Smooth muscle cell (in vitro differentiated cells): ENCODE data around the gene LRRC8E. TPM values are rescaled to one million over a fixed set of nuclear protein-coding genes. Genes with fewer than 3 reads are reported as not detected.

Experiments
- DNase-seq: peaks from one replicate; lab custom pipeline; 2025; ENCODE audit not compliant: unreplicated experiment; lab: John Stamatoyannopoulos, UW
- H2AFZ ChIP-seq: fragments of 200-600 bp; sonication (generic); 2 replicates; pipeline ENCODE4 v1.6.0; 2016; ENCODE audit warnings: antibody characterized with exemption, low read depth, mild to moderate bottlenecking
- H3F3A ChIP-seq: fragments of 200-600 bp; sonication (generic); 2 replicates; pipeline ENCODE4 v1.6.0; 2017; ENCODE audit warnings: antibody characterized with exemption, low read depth
- H3K27ac ChIP-seq: fragments of 200-600 bp; sonication (generic); 2 replicates; pipeline ENCODE4 v1.5.1; 2016; ENCODE audit warnings: low read depth, mild to moderate bottlenecking
- H3K27me3 ChIP-seq: fragments of 200-600 bp; sonication (generic); 2 replicates; pipeline ENCODE4 v1.6.1; 2016; ENCODE audit warnings: low read depth, mild to moderate bottlenecking
- H3K36me3 ChIP-seq: fragments of 200-600 bp; sonication (generic); 2 replicates; pipeline ENCODE4 v1.5.1; 2016; ENCODE audit warnings: low read depth
- H3K4me1 ChIP-seq: fragments of 200-600 bp; sonication (generic); 2 replicates; pipeline ENCODE4 v1.5.1; 2016; ENCODE audit warnings: low read depth
- H3K4me2 ChIP-seq: fragments of 200-600 bp; sonication (generic); 2 replicates; pipeline ENCODE4 v1.6.0; 2016; ENCODE audit warnings: mild to moderate bottlenecking
- H3K4me3 ChIP-seq: fragments of 200-600 bp; sonication (generic); 2 replicates; pipeline ENCODE4 v1.5.1; 2016; ENCODE audit warnings: mild to moderate bottlenecking
- H3K79me2 ChIP-seq: fragments of 200-600 bp; sonication (generic); 2 replicates; pipeline ENCODE4 v1.6.0; 2016; ENCODE audit warnings: low read depth, mild to moderate bottlenecking
- H3K9ac ChIP-seq: fragments of 200-600 bp; sonication (generic); 2 replicates; pipeline ENCODE4 v1.6.0; 2016; ENCODE audit warnings: low read depth
- H3K9me3 ChIP-seq: fragments of 200-600 bp; sonication (generic); replicated peaks from 2 replicates; pipeline ENCODE4 v1.5.1; 2016; ENCODE audit warnings: low read depth
- H4K20me1 ChIP-seq: fragments of 200-600 bp; sonication (generic); 2 replicates; pipeline ENCODE4 v1.6.0; 2016; ENCODE audit warnings: low read depth
- CTCF ChIP-seq: fragments of 200-600 bp; sonication (generic); IDR thresholded peaks from 2 replicates; pipeline ENCODE4 v1.5.1; 2017; ENCODE audit warnings: borderline replicate concordance, mild to moderate bottlenecking, antibody characterized with exemption; ENCODE audit not compliant: insufficient read depth, poor library complexity, severe bottlenecking
- WGBS: methylation state at CpG from one replicate; pipeline ENCODE4 v1.1.7; 2016; ENCODE audit warnings: low lambda C conversion rate; 5-methylcytosine and 5-hydroxymethylcytosine counted together
- polyA plus RNA-seq: library from polyadenylated mRNA; unstranded; fragments of >200 nt; fragmentation: Nextera tagmentation; extraction: Ambion mirVana; gene quantifications from 2 replicates; pipeline ENCODE4 v1.2.1, GENCODE V29; 2016
- total RNA-seq: library from RNA; depleted of rRNA; stranded (reverse); fragments of >200 nt; gene quantifications from 2 replicates; pipeline ENCODE4 v1.2.3, GENCODE V29; 2014

The LRRC8E gene
- total and polyA plus RNA-seq, 2 experiments from 2014 or later: 7.4 to 7.8 TPM

GRCh38 chr19:7943444-7944176 lies 55.3 kb downstream of the LRRC8E start, which contains the start of gene TIMM44:
TIMM44 (minus strand) TSS chr19:7943666; CDS start chr19:7943651, 15 bp downstream.
- H3K9ac ChIP-seq: peak within 1 kb of the TSS; percentile 97
- 1% methylated on average over 52 of the region's 56 CpGs for WGBS
- TF ChIP-seq CTCF: no peak
- peak within 1 kb of the TSS; percentile 75 for H3K4me3 ChIP-seq
- peak within 1 kb of the TSS; percentile 89 for H3K27ac ChIP-seq
- peaks cover 26% of the 10 kb centered on the region for H3K79me2 ChIP-seq
- no peaks in the 10 kb centered on the region for H3F3A ChIP-seq
- no peaks in the 10 kb centered on the region for H3K9me3 ChIP-seq
- peak within 1 kb of the TSS; percentile 95 for H3K4me2 ChIP-seq
- H2AFZ ChIP-seq: peak within 1 kb of the TSS; percentile 57
- DNase-seq: peak; percentile 93
- H3K4me1 ChIP-seq: peaks cover 5% of the 10 kb centered on the region
- H3K36me3 ChIP-seq: no peaks in the 10 kb centered on the region
- H4K20me1 ChIP-seq: peaks cover 5% of the 10 kb centered on the region
- no peaks in the 10 kb centered on the region for H3K27me3 ChIP-seq

GRCh38 chr19:7944177-7944761 lies 56.0 kb downstream of the LRRC8E start:
- no peak overlapping the region for H2AFZ ChIP-seq
- H3K27ac ChIP-seq: peak overlapping the region; percentile 86
- DNase-seq: peak; percentile 70
- no peaks in the 10 kb centered on the region for H3F3A ChIP-seq
- H3K79me2 ChIP-seq: peaks cover 26% of the 10 kb centered on the region
- H3K27me3 ChIP-seq: no peaks in the 10 kb centered on the region
- TF ChIP-seq CTCF: peak; percentile 93
- peaks cover 5% of the 10 kb centered on the region for H3K4me1 ChIP-seq
- H3K36me3 ChIP-seq: no peaks in the 10 kb centered on the region
- peak overlapping the region; percentile 94 for H3K4me2 ChIP-seq
- H3K4me3 ChIP-seq: peak overlapping the region; percentile 70
- peaks cover 5% of the 10 kb centered on the region for H4K20me1 ChIP-seq
- peak overlapping the region; percentile 73 for H3K9ac ChIP-seq
- H3K9me3 ChIP-seq: no peaks in the 10 kb centered on the region
- WGBS: 31% methylated on average over 18 of the region's 18 CpGs

GRCh38 chr19:7947939-7948338 lies 59.6 kb downstream of the LRRC8E start:
- H3K27me3 ChIP-seq: no peaks in the 10 kb centered on the region
- no peak overlapping the region for H2AFZ ChIP-seq
- no peaks in the 10 kb centered on the region for H3K4me1 ChIP-seq
- H3F3A ChIP-seq: no peaks in the 10 kb centered on the region
- no peak for DNase-seq
- no peaks in the 10 kb centered on the region for H3K36me3 ChIP-seq
- H3K79me2 ChIP-seq: peaks cover 2% of the 10 kb centered on the region
- 87% methylated on average over 4 of the region's 4 CpGs for WGBS
- no peak overlapping the region for H3K27ac ChIP-seq
- H3K9me3 ChIP-seq: no peaks in the 10 kb centered on the region
- no peak overlapping the region for H3K4me2 ChIP-seq
- no peak overlapping the region for H3K9ac ChIP-seq
- no peak for TF ChIP-seq CTCF
- no peak overlapping the region for H3K4me3 ChIP-seq
- H4K20me1 ChIP-seq: peaks cover 5% of the 10 kb centered on the region

Other genes with a start within 250 kb of the LRRC8E start
- gene RETN, start 219.5 kb upstream of the LRRC8E start, total RNA-seq: not detected in 2 replicates
- not detected in 2 replicates for gene RETN, start 219.5 kb upstream of the LRRC8E start, polyA plus RNA-seq
- not detected in 2 replicates for gene MCEMP1, start 211.4 kb upstream of the LRRC8E start, total RNA-seq
- not detected in 2 replicates for gene MCEMP1, start 211.4 kb upstream of the LRRC8E start, polyA plus RNA-seq
- 61.4 and 61.8 TPM in 2 replicates for gene TRAPPC5, start 207.7 kb upstream of the LRRC8E start, total RNA-seq
- gene TRAPPC5, start 207.7 kb upstream of the LRRC8E start, polyA plus RNA-seq: 166 and 174 TPM in 2 replicates
- gene FCER2, start 186.4 kb upstream of the LRRC8E start, total RNA-seq: not detected in 2 replicates
- not detected in 2 replicates for gene FCER2, start 186.4 kb upstream of the LRRC8E start, polyA plus RNA-seq
- not detected in 2 replicates for gene CLEC4G, start 156.4 kb upstream of the LRRC8E start, total RNA-seq
- not detected in 2 replicates for gene CLEC4G, start 156.4 kb upstream of the LRRC8E start, polyA plus RNA-seq
- not detected in 2 replicates for gene CD209, start 141.0 kb upstream of the LRRC8E start, total RNA-seq
- gene CD209, start 141.0 kb upstream of the LRRC8E start, polyA plus RNA-seq: not detected in 2 replicates
- not detected in 2 replicates for gene CLEC4M, start 125.3 kb upstream of the LRRC8E start, total RNA-seq
- gene CLEC4M, start 125.3 kb upstream of the LRRC8E start, polyA plus RNA-seq: not detected in 2 replicates
- gene EVI5L, start 58.3 kb upstream of the LRRC8E start, total RNA-seq: 8.8 and 10.9 TPM in 2 replicates
- 15.9 and 21.2 TPM in 2 replicates for gene EVI5L, start 58.3 kb upstream of the LRRC8E start, polyA plus RNA-seq
- gene PRR36, start 14.1 kb upstream of the LRRC8E start, total RNA-seq: 0.13 TPM in 1 of 2 replicates, not detected in the other
- 0.57 and 2.5 TPM in 2 replicates for gene PRR36, start 14.1 kb upstream of the LRRC8E start, polyA plus RNA-seq
- 6.7 and 8.2 TPM in 2 replicates for gene MAP2K7, start 15.4 kb downstream of the LRRC8E start, total RNA-seq
- gene MAP2K7, start 15.4 kb downstream of the LRRC8E start, polyA plus RNA-seq: 9.2 and 13.1 TPM in 2 replicates
- gene TGFBR3L, start 26.3 kb downstream of the LRRC8E start, total RNA-seq: 18.7 and 20.7 TPM in 2 replicates
- 44.0 and 46.6 TPM in 2 replicates for gene TGFBR3L, start 26.3 kb downstream of the LRRC8E start, polyA plus RNA-seq
- 9.5 and 18.2 TPM in 2 replicates for gene SNAPC2, start 31.8 kb downstream of the LRRC8E start, total RNA-seq
- gene SNAPC2, start 31.8 kb downstream of the LRRC8E start, polyA plus RNA-seq: 35.0 and 35.3 TPM in 2 replicates
- gene CTXN1, start 37.6 kb downstream of the LRRC8E start, total RNA-seq: 4.8 and 6.0 TPM in 2 replicates
- 25.4 and 26.0 TPM in 2 replicates for gene CTXN1, start 37.6 kb downstream of the LRRC8E start, polyA plus RNA-seq
- 25.1 and 27.1 TPM in 2 replicates for gene TIMM44, start 55.2 kb downstream of the LRRC8E start, total RNA-seq
- 21.8 and 39.3 TPM in 2 replicates for gene TIMM44, start 55.2 kb downstream of the LRRC8E start, polyA plus RNA-seq
- gene ELAVL1, start 117.1 kb downstream of the LRRC8E start, total RNA-seq: 32.8 and 47.9 TPM in 2 replicates
- gene ELAVL1, start 117.1 kb downstream of the LRRC8E start, polyA plus RNA-seq: 90.7 and 91.6 TPM in 2 replicates
- gene CCL25, start 164.2 kb downstream of the LRRC8E start, total RNA-seq: not detected in 2 replicates
- 0.91 TPM in 1 of 2 replicates, not detected in the other for gene CCL25, start 164.2 kb downstream of the LRRC8E start, polyA plus RNA-seq